Stomach (tissue), 4 donors: ENCODE results near the gene NRXN2.

Experiments used
- EP300 ChIP-seq: sonication (generic); formaldehyde crosslinking; IDR thresholded peaks from one replicate; pipeline ENCODE4 v1.6.1; 2017; ENCODE audit warnings: antibody characterized with exemption
- POLR2A ChIP-seq, 4 donors: fragments of 450-650 bp; IDR thresholded peaks; one replicate each; pipeline ENCODE4 v1.6.1; 2016; ENCODE audit warnings: antibody characterized with exemption in 4 of 4, control low read depth in 2 of 4, mild to moderate bottlenecking in 1 of 4, moderate library complexity in 1 of 4
- TF ChIP-seq, protein P1 (sequence below), 7 experiments: fragments of 450-650 bp in 4 of 7; fragments of 200-600 bp in 3 of 7; sonication (generic) in 3 of 7; IDR thresholded peaks; one replicate each; pipeline ENCODE4 v1.5.1; 2016 to 2019; ENCODE audit warnings: antibody characterized with exemption in 7 of 7, control low read depth in 2 of 7, mild to moderate bottlenecking in 1 of 7

GRCh38 chr11:64697663-64698375 is 25.2 kb downstream of the NRXN2 start:
- TF ChIP-seq EP300 (no peak), POLR2A (IDR thresholded peaks at IDR 0.05) (no peak)
- TF ChIP-seq, protein P1, sequence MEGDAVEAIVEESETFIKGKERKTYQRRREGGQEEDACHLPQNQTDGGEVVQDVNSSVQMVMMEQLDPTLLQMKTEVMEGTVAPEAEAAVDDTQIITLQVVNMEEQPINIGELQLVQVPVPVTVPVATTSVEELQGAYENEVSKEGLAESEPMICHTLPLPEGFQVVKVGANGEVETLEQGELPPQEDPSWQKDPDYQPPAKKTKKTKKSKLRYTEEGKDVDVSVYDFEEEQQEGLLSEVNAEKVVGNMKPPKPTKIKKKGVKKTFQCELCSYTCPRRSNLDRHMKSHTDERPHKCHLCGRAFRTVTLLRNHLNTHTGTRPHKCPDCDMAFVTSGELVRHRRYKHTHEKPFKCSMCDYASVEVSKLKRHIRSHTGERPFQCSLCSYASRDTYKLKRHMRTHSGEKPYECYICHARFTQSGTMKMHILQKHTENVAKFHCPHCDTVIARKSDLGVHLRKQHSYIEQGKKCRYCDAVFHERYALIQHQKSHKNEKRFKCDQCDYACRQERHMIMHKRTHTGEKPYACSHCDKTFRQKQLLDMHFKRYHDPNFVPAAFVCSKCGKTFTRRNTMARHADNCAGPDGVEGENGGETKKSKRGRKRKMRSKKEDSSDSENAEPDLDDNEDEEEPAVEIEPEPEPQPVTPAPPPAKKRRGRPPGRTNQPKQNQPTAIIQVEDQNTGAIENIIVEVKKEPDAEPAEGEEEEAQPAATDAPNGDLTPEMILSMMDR (IDR thresholded peaks at IDR 0.05) = no peak
